Measurements from ENCODE around the gene HMGN4.

- TF ChIP-seq CTCF (IDR thresholded peaks at IDR 0.05 in 4 of 5, conservative IDR thresholded peaks at IDR 0.05 in 1 of 5) = no peak
- TF ChIP-seq POLR2A (IDR thresholded peaks at IDR 0.05) = no peak
Observed at GRCh38 chr6:26561533-26562466, 23.6 kb downstream of the HMGN4 start.

Measured in gastrocnemius medialis (tissue), 4 donors.